Activated naive CD8-positive, alpha-beta T cell treated with anti-CD3 and anti-CD28 coated beads, Interleukin-2, amount 10 ng/mL, durations not matched to agents 7 days and 5 days (primary cell): ENCODE data around the gene NAALADL1. TPM values are rescaled to one million over a fixed set of nuclear protein-coding genes. Genes with fewer than 3 reads are reported as not detected.

Experiments used
- ATAC-seq: fragments of 150-1000 bp; cut with Tn5 transposase; one replicate; pipeline ENCODE4 v1.10.0; 2021; ENCODE audit warnings: low read depth, moderate library complexity
- POLR2A ChIA-PET: fragments of 350-600 bp; sonication (Branson Sonifier 250); formaldehyde crosslinking; loops from one replicate; lab custom pipeline; 2021; ENCODE audit warnings: antibody characterized with exemption; lab: Charles Lee
- DNase-seq: peaks from one replicate; pipeline ENCODE4 v3.0.0; 2021
- H3K27ac Mint-ChIP-seq: one replicate; pipeline ENCODE4 v1.8.0; 2022; ENCODE audit warnings: mild to moderate bottlenecking, mixed read lengths
- H3K27me3 Mint-ChIP-seq: one replicate; pipeline ENCODE4 v1.8.0; 2022; ENCODE audit warnings: mild to moderate bottlenecking, moderate library complexity, mixed read lengths
- H3K36me3 Mint-ChIP-seq: one replicate; pipeline ENCODE4 v1.8.0; 2021; ENCODE audit warnings: mild to moderate bottlenecking, mixed read lengths
- H3K4me1 Mint-ChIP-seq: one replicate; pipeline ENCODE4 v1.8.0; 2021; ENCODE audit warnings: mixed read lengths
- H3K4me3 Mint-ChIP-seq: one replicate; pipeline ENCODE4 v1.8.0; 2022; ENCODE audit warnings: mild to moderate bottlenecking, moderate library complexity, mixed read lengths
- H3K9me3 Mint-ChIP-seq: one replicate; pipeline ENCODE4 v1.8.0; 2021; ENCODE audit warnings: mixed read lengths
- total RNA-seq, 2 experiments: library from RNA; stranded (reverse); gene quantifications; one replicate each; pipeline ENCODE4 v1.2.3, GENCODE V29; 2021

Gene NAALADL1
- total RNA-seq, 2 experiments from 2014 or later: 19.8 to 22.3 TPM

GRCh38 chr11:65089621-65090020 is 31.3 kb upstream of the NAALADL1 start:
- H3K4me1 Mint-ChIP-seq: peaks cover 12% of the 10 kb centered on the region
- H3K4me3 Mint-ChIP-seq: no peak overlapping the region
- H3K27ac Mint-ChIP-seq: peak overlapping the region; percentile 63
- H3K36me3 Mint-ChIP-seq: peaks cover 12% of the 10 kb centered on the region
- H3K9me3 Mint-ChIP-seq: no peaks in the 10 kb centered on the region
- no peaks in the 10 kb centered on the region for H3K27me3 Mint-ChIP-seq
- DNase-seq (no peak), ATAC-seq (no peak)
- POLR2A ChIA-PET: interaction anchor here (1.1 to 1.5 kb wide), 2 partner anchors 9 to 75 kb away, joined by 4 read pairs; partner anchors contain the start of gene ARL2

- no peaks in the 10 kb centered on the region for H3K9me3 Mint-ChIP-seq
- POLR2A ChIA-PET: no interaction called here
- no peak overlapping the region for H3K4me3 Mint-ChIP-seq
- H3K27ac Mint-ChIP-seq: no peak overlapping the region
- peaks cover 16% of the 10 kb centered on the region for H3K4me1 Mint-ChIP-seq
- H3K36me3 Mint-ChIP-seq: peaks cover 15% of the 10 kb centered on the region
- no peaks in the 10 kb centered on the region for H3K27me3 Mint-ChIP-seq
- DNase-seq: no peak
- no peak for ATAC-seq
Observed at GRCh38 chr11:65087827-65088226, 29.5 kb upstream of the NAALADL1 start.

DNA sequence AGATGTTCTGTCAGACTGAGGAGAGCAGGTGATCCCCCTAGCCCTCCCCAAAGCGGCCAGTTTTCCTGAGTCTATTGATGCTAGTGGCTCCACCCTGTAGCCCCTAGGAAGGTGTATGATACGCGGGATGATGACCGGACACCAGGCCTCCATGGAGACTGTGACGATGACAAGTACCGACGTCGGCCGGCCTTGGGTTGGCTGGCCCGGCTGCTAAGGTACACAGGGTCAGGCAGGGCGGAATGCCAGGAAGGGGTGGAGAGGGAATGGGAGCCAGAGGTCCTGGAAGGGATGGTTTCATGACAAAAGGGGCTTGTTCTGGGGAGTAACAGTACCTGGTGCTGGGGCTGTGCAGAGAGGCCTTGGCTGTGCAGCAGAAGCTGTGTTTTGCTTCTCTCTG is 28.9 kb upstream of the NAALADL1 start:
- ATAC-seq (no peak), DNase-seq (no peak)
- H3K27ac Mint-ChIP-seq: no peak overlapping the region
- peaks cover 21% of the 10 kb centered on the region for H3K4me1 Mint-ChIP-seq
- no peaks in the 10 kb centered on the region for H3K27me3 Mint-ChIP-seq
- no peak overlapping the region for H3K4me3 Mint-ChIP-seq
- H3K36me3 Mint-ChIP-seq: peaks cover 18% of the 10 kb centered on the region
- POLR2A ChIA-PET: interaction anchor here (2.2 kb wide), 1 partner anchor 9 kb away, joined by 13 read pairs; the partner anchor contains the start of gene VPS51
- H3K9me3 Mint-ChIP-seq: no peaks in the 10 kb centered on the region

DNA sequence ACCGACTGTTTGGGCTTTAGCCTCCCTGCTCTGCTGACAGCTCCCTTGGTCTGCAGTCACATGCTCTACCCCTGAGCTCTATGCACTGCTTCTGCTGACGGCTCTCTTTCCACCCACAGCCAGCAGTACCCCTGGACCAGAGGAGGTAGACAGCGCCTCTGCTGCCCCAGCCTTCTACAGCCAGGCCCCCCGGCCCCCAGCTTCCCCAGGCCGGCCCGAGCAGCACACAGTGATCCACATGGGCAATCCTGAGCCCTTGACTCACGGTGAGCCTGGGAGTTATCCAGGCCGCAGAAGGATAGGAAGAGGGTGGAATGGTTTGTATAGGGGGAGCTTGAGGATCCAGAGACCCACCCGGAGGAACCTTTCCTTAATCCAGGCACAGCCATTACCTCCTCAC is 28.5 kb upstream of the NAALADL1 start:
- Mint-ChIP-seq H3K4me3 (no peak overlapping the region), H3K9me3 (no peaks in the 10 kb centered on the region), H3K27ac (no peak overlapping the region), H3K27me3 (no peaks in the 10 kb centered on the region), H3K36me3 (peaks cover 21% of the 10 kb centered on the region), H3K4me1 (peaks cover 24% of the 10 kb centered on the region)
- POLR2A ChIA-PET: interaction anchor here (2.2 kb wide), 1 partner anchor 10 kb away, joined by 13 read pairs; the partner anchor contains the start of gene VPS51
- ATAC-seq: no peak
- no peak for DNase-seq

- peak overlapping the region; percentile 98 for H3K4me3 Mint-ChIP-seq
- no peak for ATAC-seq
- no peaks in the 10 kb centered on the region for H3K9me3 Mint-ChIP-seq
- no peak for DNase-seq
- POLR2A ChIA-PET: interaction anchor here (0.8 to 2.2 kb wide), 3 partner anchors 11 to 177 kb away, joined by 3 to 13 read pairs (median 5); partner anchors contain the start of genes FAU, MRPL49 and VPS51
- peaks cover 36% of the 10 kb centered on the region for H3K4me1 Mint-ChIP-seq
- no peaks in the 10 kb centered on the region for H3K27me3 Mint-ChIP-seq
- peak overlapping the region; percentile 99 for H3K27ac Mint-ChIP-seq
- peaks cover 31% of the 10 kb centered on the region for H3K36me3 Mint-ChIP-seq
Observed at GRCh38 chr11:65085446-65085845, 27.1 kb upstream of the NAALADL1 start.

DNA sequence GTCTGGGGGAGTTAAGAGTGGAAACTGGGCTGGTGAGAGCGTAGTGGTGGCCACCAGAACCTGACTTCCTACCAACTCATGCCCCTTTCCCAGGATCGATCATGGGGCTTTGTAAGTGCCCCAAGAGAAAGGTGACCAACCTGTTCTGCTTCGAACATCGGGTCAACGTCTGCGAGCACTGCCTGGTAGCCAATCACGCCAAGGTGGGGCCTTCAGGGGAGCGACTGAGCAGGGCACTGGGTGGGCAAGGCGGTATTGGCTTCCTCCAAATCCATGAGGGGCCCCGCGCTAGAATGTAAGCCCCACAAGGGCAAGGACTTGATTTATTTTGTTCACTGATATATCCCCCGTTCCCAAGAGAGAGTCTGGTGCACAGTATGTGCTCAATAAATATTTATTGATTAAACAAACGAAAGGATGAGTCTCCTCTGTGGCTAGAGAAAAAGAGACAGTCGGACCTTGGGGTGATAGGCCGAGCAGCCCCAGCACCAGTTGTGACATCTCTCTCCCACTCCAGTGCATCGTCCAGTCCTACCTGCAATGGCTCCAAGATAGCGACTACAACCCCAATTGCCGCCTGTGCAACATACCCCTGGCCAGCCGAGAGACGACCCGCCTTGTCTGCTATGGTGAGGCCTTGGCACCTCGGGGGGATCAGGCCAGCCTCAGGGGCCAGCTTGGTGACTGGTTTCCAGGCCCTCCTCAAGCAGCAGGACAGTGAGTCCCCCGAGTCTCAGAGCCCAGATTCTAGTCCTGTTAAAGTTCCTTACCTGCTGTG is 26.4 kb upstream of the NAALADL1 start:
- Mint-ChIP-seq H3K4me1 (peaks cover 39% of the 10 kb centered on the region), H3K27me3 (no peaks in the 10 kb centered on the region), H3K4me3 (peak overlapping the region; percentile 98), H3K36me3 (peaks cover 36% of the 10 kb centered on the region), H3K27ac (peak overlapping the region; percentile 99), H3K9me3 (no peaks in the 10 kb centered on the region)
- no peak for DNase-seq
- ATAC-seq: no peak
- POLR2A ChIA-PET: interaction anchor here (0.8 to 2.2 kb wide), 4 partner anchors 12 to 178 kb away, joined by 3 to 13 read pairs (median 6); partner anchors contain the start of genes FAU, MRPL49, VPS51 and ZNHIT2

DNA sequence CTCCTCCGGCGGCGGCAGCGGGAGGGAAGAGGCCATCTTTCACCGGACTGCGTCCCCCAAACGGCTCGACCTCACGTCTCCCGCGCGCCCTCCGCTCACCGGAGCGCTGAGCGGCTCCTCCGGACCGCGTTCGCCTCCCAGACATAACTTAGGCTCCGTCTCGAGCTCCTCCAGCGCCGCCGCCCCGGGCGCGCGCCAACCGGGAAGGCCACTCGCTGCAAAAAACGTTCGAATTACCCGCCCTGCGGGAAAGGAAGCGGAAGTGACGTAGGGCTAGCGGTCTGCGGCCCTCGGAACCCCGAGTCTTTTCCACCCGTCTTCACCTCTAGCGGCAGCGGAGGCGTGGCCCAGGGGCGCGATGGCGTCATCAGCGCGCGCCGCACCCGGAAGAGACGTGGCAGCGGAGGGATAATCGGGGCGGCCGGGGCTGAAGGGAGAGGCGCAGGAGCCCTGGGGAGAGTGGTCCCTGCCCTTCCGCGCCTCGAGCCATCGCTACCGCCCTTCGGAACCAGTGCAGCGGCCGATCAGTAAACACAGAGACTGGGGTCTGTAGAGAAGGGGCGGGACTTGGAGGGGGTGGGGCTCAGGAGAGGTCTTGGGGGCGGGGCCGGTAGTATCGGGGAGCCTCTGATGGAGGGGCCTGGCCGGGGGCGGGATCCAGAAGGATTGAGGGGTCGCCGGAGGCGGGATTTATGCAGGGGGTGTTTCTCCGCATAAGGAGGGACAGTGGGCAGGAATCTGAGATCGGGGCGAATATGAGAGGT is 25.7 kb upstream of the NAALADL1 start, which contains the start of the genes CDCA5 and ZFPL1:
Gene CDCA5, minus strand, starts transcription at position 207 of the 764 bp plus-strand sequence. Its CDS starts 62 bp downstream, at position 145.
Gene ZFPL1, plus strand, starts transcription at position 389 of the 764 bp plus-strand sequence. CDS start 477 bp downstream, outside the sequence.
- peaks cover 41% of the 10 kb centered on the region for H3K4me1 Mint-ChIP-seq
- H3K27me3 Mint-ChIP-seq: no peaks in the 10 kb centered on the region
- DNase-seq (peak; percentile 100), ATAC-seq (peak; percentile 83)
- H3K9me3 Mint-ChIP-seq: no peaks in the 10 kb centered on the region
- peak within 1 kb of the TSS; percentile 98 for H3K4me3 Mint-ChIP-seq
- POLR2A ChIA-PET: interaction anchor here (1.0 to 2.3 kb wide), 9 partner anchors 12 to 337 kb away, joined by 3 to 15 read pairs (median 4); partner anchors contain the start of genes ARL2, FAU, MRPL49 and SAC3D1
- peak within 1 kb of the TSS; percentile 99 for H3K27ac Mint-ChIP-seq
- peaks cover 34% of the 10 kb centered on the region for H3K36me3 Mint-ChIP-seq

DNA sequence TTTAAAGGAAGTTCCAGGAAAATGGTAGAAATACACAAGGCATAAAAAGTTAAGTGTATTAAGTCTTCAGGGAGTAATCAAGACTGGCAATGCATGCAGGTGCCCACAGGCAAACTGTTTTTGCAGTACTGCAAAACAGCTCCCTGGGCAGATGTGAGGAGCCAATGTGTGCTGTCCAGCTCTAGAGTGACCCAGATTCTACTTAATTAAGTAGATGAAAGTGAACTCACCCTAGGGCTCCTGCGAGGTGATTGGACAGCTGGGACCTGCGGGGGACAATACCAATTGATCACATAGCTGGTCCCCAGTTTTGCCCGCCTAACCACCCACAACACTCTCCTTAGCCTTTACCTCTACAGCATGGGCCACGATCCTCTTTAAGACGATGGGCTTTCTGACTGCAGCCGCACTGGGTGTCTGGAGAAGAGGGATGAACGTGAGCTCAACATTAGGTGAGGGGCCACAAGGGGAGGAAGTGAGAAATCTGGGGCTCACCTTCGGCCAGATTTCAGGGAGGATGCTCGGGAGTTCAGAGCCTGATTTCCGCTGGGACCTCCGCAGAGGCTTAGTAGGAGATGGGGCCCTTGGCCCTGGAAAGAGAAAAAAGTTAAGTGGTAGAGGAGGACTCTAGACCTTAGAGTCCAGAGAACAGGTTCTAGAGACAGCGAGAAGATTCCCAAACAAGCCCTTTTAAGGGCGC is 24.9 kb upstream of the NAALADL1 start:
- peaks cover 35% of the 10 kb centered on the region for H3K36me3 Mint-ChIP-seq
- H3K27me3 Mint-ChIP-seq: no peaks in the 10 kb centered on the region
- POLR2A ChIA-PET: interaction anchor here (0.9 to 2.3 kb wide), 12 partner anchors 13 to 338 kb away, joined by 3 to 15 read pairs (median 4); partner anchors contain the start of genes ARL2, FAU, MRPL49 and PPP2R5B
- DNase-seq: no peak
- H3K27ac Mint-ChIP-seq: peak overlapping the region; percentile 99
- no peaks in the 10 kb centered on the region for H3K9me3 Mint-ChIP-seq
- ATAC-seq: peak; percentile 11
- H3K4me1 Mint-ChIP-seq: peaks cover 46% of the 10 kb centered on the region
- peak overlapping the region; percentile 98 for H3K4me3 Mint-ChIP-seq

- Mint-ChIP-seq H3K36me3 (peaks cover 44% of the 10 kb centered on the region), H3K27ac (peak overlapping the region; percentile 85), H3K4me3 (peak overlapping the region; percentile 53), H3K27me3 (no peaks in the 10 kb centered on the region), H3K4me1 (peaks cover 51% of the 10 kb centered on the region), H3K9me3 (no peaks in the 10 kb centered on the region)
- DNase-seq (no peak), ATAC-seq (no peak)
- POLR2A ChIA-PET: interaction anchor here (1.1 kb wide), 1 partner anchor 39 kb away, joined by 4 read pairs; no protein-coding TSS in a partner anchor
Observed at GRCh38 chr11:65078786-65079342, 20.5 kb upstream of the NAALADL1 start.

DNA sequence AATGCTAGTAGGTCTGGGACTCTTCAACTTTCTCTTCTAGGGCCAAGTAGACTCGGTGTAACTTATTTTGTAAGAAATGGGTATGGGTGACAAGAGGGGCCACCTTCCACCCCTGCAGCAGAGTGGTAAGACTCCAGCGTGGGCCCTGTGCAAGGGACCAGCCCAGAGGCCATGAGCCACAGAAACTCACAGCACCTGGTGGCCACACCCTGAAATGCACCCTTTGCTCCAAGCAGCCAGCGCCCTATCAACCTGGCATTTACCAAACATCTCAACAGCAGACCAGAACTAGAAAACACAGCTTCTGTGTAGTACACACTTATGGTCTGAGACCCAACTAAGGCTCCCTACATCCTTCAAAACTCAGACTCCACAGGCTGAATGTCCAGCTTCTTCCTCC is 19.8 kb upstream of the NAALADL1 start:
- DNase-seq: peak; percentile 76
- peak overlapping the region; percentile 85 for H3K27ac Mint-ChIP-seq
- peaks cover 44% of the 10 kb centered on the region for H3K36me3 Mint-ChIP-seq
- peak overlapping the region; percentile 53 for H3K4me3 Mint-ChIP-seq
- no peaks in the 10 kb centered on the region for H3K27me3 Mint-ChIP-seq
- ATAC-seq: peak; percentile 85
- H3K4me1 Mint-ChIP-seq: peaks cover 50% of the 10 kb centered on the region
- POLR2A ChIA-PET: no interaction called here
- no peaks in the 10 kb centered on the region for H3K9me3 Mint-ChIP-seq

GRCh38 chr11:65077451-65077850 is 19.1 kb upstream of the NAALADL1 start:
- Mint-ChIP-seq H3K36me3 (peaks cover 38% of the 10 kb centered on the region), H3K4me1 (peaks cover 44% of the 10 kb centered on the region), H3K4me3 (no peak overlapping the region), H3K27me3 (no peaks in the 10 kb centered on the region), H3K27ac (peak overlapping the region; percentile 21), H3K9me3 (no peaks in the 10 kb centered on the region)
- ATAC-seq (no peak), DNase-seq (no peak)
- POLR2A ChIA-PET: no interaction called here

- Mint-ChIP-seq H3K27me3 (no peaks in the 10 kb centered on the region), H3K9me3 (no peaks in the 10 kb centered on the region), H3K4me1 (peaks cover 12% of the 10 kb centered on the region), H3K27ac (no peak overlapping the region), H3K36me3 (peaks cover 15% of the 10 kb centered on the region), H3K4me3 (no peak overlapping the region)
- ATAC-seq: no peak
- POLR2A ChIA-PET: no interaction called here
- no peak for DNase-seq
Observed at GRCh38 chr11:65072631-65072966, 14.2 kb upstream of the NAALADL1 start.
